Uterine smooth muscle cell (primary cell): Measurements from ENCODE around the gene CDCA7L. TPM values are rescaled to one million over a fixed set of nuclear protein-coding genes. Genes with fewer than 3 reads are reported as not detected.

Experiments
- total RNA-seq: library from RNA; depleted of rRNA; stranded (reverse); fragments of >200 nt; gene quantifications from 2 replicates; pipeline ENCODE4 v1.2.3, GENCODE V29; 2014

The CDCA7L gene, protein sequence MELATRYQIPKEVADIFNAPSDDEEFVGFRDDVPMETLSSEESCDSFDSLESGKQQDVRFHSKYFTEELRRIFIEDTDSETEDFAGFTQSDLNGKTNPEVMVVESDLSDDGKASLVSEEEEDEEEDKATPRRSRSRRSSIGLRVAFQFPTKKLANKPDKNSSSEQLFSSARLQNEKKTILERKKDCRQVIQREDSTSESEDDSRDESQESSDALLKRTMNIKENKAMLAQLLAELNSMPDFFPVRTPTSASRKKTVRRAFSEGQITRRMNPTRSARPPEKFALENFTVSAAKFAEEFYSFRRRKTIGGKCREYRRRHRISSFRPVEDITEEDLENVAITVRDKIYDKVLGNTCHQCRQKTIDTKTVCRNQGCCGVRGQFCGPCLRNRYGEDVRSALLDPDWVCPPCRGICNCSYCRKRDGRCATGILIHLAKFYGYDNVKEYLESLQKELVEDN
- total RNA-seq: 64.7 and 81.7 TPM in 2 replicates

DNA sequence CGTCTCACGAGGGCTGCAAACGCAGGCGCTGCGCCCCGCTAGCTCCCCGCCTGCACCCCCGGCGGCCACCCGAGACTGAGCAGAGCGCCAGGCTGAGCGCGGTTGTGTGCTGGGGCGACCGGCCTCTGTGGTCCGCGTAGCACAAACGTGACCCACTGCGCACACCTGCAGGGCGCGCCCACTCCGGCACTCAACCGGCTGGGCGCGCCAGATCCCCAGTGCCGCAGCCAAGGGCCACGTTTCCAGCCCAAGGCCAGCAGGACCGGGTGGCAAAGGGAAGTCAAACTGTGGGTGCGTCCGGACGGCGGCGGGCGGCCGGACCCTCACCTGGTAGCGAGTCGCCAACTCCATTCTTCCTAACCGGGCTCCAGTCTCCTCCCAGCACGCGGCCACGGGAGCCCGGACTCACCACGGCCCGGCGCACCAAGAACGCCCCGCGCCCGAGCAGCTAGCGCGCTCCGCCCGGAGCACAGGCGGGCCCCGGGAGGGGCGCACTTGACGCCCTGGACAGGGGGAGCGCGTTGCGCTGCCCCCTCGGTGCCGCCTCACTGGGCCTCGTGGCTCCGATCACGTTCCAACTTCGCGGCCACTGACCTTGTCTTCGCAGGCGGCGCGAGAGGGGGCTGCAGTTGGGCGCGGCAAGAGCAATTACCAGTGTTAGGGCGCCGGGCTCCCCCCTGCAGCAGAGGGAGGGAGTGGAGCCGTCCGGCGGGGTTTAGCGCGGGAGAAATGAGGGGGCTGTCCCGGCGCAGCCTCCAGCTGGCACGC, at the start of gene CDCA7L:
Gene CDCA7L, minus strand, starts transcription at position 446 of the 768 bp plus-strand sequence. Its CDS starts 95 bp downstream, at position 351.

